NCI-H2107 (cell line): ENCODE measurements around the gene ARCN1.

Experiments used
- DNase-seq: peaks from one replicate; lab custom pipeline; 2025; lab: John Stamatoyannopoulos, UW

The ARCN1 gene

DNA sequence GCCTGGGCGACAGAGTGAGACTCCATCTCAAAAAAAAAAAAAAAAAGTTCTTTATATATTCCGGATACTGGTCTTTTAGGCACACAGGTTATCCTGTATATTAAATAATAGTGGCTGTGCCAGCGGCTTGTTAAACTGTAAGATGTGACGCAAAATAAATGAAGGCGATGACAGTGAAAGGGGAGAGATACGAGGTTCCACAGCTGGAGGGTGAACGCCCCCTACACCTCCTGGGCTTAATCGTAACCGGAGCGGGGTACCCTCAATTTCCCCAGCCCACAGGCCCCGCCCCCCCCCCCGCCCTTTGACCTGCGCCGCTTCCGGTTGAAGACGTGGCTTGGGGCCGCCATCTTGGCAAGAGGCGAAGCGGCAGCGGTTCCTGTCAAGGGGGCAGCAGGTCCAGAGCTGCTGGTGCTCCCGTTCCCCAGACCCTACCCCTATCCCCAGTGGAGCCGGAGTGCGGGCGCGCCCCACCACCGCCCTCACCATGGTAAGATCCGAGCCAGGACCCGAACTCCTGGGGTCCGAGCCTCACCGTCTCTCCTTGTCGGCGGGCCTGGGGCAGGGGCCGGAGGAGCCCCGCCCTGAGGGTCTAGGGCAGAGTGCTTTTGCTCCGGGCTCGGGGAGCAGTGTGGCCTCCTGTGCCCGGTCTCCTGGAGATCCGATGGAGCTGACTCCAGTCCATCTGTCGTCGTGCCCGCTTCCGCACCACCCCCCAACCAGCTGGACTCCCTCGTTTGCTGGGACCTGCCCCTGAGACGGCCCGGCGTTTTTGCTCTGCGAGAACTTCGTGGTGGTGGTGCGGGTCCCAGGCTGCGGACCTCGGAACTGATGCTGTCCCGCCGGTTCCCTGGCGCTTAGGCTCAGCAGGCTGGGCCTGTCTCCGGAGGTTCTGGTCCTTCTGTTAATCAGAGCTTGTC, at the start of gene ARCN1:
Gene ARCN1 (plus strand): TSS at position 349 of the 920 bp plus-strand sequence. CDS start 139 bp downstream, at position 488.
- DNase-seq: peak; percentile 40

DNA sequence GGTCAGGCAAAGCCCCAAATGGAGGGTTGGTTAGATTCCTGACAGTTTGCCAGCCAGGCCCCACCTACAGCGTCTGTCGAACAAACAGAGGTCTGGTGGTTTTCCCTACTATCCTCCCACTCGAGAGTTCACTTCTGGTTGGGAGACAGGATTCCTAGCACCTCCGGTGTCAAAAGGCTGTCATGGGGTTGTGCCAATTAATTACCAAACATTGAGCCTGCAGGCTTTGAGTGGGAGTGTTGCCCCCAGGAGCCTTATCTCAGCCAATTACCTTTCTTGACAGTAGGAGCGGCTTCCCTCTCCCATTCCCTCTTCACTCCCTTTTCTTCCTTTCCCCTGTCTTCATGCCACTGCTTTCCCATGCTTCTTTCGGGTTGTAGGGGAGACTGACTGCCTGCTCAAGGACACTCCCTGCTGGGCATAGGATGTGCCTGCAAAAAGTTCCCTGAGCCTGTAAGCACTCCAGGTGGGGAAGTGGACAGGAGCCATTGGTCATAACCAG, 49.6 kb upstream of the ARCN1 start:
- DNase-seq: no peak

- DNase-seq: no peak
Measured at GRCh38 chr11:118524356-118524755, 47.9 kb upstream of the ARCN1 start.

DNA sequence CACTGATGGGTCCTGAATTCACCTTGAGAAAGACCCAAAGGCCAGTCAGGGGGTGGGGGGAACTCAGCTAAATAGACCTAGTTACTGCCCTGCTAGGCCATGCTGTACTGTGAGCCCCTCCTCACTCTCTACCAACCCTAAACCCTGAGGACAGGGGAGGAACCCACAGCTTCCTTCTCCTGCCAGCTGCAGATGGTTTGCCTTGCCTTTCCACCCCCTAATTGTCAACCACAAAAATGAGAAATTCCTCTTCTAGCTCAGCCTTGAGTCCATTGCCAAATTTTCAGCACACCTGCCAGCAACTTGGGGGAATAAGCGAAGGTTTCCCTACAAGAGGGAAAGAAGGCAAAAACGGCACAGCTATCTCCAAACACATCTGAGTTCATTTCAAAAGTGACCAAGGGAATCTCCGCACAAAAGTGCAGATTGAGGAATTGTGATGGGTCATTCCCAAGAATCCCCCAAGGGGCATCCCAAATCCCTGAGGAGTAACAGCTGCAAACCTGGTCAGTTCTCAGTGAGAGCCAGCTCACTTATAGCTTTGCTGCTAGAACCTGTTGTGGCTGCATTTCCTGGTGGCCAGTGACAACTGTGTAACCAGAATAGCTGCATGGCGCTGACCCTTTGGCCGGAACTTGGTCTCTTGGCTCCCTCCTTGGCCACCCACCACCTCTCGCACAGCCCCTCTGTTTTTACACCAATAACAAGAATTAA, 47.3 kb upstream of the ARCN1 start:
- DNase-seq: no peak

DNA sequence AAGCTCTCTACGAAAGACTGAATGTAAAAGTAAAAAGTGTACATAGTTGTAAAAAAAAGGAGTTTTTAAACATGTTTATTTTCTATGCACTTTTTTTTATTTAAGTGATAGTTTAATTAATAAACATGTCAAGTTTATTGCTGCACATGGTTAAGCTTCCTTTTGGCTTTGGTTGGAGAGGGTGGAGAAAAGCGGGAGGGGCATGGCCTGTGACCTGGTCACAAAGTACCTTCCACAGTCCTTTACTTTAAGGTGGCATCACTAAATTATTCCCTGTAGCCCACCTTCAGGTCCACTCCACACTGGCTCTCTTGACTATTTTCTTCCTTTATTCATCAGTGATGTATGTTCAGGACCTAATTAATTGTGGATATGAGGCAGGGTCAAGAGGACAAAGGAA, 45.5 kb upstream of the ARCN1 start:
- no peak for DNase-seq

DNA sequence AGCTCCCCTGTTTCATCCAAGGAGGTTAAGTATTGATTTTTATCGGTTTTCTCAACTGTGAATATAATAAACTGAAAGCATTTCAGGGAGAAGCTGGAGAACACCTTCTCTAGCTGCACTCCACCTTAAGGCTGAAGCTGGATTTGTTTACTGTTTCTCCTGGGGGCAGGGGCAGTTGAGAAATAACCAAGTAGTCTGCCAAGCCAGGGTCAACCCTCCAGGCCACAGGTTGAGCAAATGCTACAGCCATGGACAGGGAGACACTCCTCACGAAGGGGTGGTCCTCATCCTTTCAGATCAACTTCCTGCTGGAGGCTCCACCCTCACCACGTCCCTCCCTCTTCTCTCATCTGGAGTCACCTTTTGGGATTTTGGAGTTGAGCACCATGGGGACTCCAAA, 45.1 kb upstream of the ARCN1 start, which contains the start of gene TTC36:
Gene TTC36 (plus strand): TSS at position 366 of the 400 bp plus-strand sequence. CDS start 21 bp downstream, at position 387.
- DNase-seq: no peak

DNA sequence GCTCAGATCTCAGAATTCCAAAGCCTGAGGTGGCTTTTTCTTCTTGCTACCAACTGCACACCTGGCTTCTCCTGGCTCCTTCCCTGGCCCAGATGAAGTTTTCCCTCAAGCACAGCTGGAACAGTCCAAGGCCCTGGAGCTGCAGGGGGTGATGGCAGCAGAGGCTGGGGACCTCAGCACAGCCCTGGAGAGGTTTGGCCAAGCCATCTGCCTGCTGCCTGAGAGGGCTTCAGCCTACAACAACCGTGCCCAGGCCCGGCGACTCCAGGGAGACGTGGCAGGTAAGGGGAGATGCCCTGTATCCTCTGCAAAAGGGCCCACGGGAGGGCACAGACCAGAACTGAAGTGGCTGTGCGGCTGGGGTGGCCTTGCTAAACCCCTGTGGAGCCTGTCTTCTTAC, 43.7 kb upstream of the ARCN1 start:
- no peak for DNase-seq

- DNase-seq: no peak
Measured at GRCh38 chr11:118529584-118530175, 42.5 kb upstream of the ARCN1 start.

- DNase-seq: no peak
Measured at GRCh38 chr11:118530180-118530682, 42.0 kb upstream of the ARCN1 start.

- no peak for DNase-seq
Measured at GRCh38 chr11:118530683-118531596, 41.3 kb upstream of the ARCN1 start, which contains the start of gene TMEM25. TMEM25 (plus strand) TSS chr11:118531192; CDS start chr11:118531802, 610 bp downstream.

DNA sequence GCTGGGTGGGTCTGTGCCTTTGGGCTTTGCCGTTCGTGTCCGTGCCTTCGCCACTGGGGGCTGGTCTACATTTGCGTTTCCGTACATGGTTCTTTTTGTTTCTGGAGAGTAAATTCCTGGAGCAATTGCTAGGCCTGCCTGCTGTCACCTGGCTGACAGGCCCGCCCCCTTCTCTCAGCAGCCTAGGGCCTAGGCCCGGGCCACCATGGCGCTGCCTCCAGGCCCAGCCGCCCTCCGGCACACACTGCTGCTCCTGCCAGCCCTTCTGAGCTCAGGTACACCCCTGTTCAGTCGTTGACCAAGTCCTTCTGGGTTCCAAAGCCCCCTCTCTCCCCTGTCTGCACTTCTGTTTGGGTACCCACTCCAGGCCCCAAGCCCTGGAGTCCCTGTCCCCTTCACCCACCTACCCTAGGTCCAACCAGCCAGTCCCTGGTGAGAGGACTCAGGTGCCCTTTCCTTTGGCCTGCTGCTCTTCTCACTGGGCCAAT, 40.6 kb upstream of the ARCN1 start:
- no peak for DNase-seq

DNA sequence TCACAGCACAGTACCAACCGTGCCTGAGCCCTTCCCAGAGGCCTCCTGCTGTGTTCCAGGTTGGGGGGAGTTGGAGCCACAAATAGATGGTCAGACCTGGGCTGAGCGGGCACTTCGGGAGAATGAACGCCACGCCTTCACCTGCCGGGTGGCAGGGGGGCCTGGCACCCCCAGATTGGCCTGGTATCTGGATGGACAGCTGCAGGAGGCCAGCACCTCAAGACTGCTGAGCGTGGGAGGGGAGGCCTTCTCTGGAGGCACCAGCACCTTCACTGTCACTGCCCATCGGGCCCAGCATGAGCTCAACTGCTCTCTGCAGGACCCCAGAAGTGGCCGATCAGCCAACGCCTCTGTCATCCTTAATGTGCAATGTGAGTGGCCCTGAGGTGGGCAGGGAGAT, 40.1 kb upstream of the ARCN1 start:
- DNase-seq: no peak

GRCh38 chr11:118532852-118533768, 39.1 kb upstream of the ARCN1 start:
- DNase-seq: no peak

- DNase-seq: no peak
Measured at GRCh38 chr11:118533769-118534729, 38.2 kb upstream of the ARCN1 start.

DNA sequence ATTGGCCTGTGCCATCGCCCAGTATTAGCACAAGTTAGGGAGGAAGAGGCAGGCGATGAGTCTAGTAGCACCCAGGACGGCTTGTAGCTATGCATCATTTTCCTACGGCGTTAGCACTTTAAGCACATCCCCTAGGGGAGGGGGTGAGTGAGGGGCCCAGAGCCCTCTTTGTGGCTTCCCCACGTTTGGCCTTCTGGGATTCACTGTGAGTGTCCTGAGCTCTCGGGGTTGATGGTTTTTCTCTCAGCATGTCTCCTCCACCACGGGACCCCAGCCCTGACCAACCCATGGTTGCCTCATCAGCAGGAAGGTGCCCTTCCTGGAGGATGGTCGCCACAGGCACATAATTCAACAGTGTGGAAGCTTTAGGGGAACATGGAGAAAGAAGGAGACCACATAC, 36.9 kb upstream of the ARCN1 start:
- DNase-seq: no peak

DNA sequence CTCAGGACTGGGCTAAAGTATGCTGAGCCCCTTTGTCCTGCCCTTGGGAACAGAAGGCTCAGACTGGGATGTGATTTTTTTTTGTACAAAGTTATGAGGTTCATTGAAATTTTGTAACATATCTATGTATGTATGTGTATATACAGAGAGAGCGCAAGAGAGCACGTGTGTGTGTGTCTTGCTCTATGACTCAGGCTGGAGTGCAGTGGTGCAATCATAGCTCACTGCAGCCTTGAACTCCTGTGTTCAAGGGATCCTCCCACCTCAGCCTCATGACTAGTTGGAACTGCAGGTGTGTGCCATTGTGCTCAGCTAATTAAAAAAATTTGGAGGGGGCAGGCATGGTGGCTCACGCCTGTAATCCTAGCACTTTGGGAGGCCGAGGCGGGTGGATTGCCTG, 35.5 kb upstream of the ARCN1 start:
- no peak for DNase-seq

DNA sequence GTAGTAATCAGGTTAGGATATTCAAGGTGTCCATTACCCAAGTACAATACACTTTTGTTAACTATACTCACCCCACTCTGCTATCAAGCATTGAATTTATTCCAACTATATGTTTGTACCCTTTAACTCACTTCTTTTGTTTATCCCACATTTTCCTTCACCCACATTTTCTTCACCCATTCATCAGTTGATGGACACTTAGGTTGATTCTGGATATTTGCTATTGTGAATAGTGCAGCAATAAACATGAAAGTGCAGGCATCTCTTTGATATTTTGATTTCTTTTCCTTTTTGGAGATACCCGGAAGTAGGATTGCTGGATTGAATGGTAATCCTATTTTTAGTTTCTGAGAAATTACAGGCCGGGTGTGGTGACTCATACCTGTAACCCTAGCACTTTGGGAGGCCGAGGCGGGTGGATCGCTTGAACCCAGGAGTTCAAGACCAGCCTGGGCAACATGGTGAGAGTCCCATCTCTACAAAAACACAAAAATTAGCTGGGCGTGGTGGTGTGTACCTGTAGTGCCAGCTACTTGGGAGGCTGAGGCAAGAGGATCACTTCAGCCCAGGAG, 34.7 kb upstream of the ARCN1 start:
- no peak for DNase-seq

- DNase-seq: no peak
Measured at GRCh38 chr11:118544010-118544646, 28.1 kb upstream of the ARCN1 start.
